GM18858 (cell line): Measurements from ENCODE around the gene CDKAL1.
"Not testable (repeated sequence)": the region's sequence is repeated elsewhere in the genome, so short reads cannot be mapped to it uniquely, and the experiment has no call there.

ENCODE experiments used
- ATAC-seq: cut with Tn5 transposase; IDR thresholded peaks from one replicate; pipeline ENCODE4 v1.9.1; 2021; ENCODE audit not compliant: unreplicated experiment

The CDKAL1 gene

DNA sequence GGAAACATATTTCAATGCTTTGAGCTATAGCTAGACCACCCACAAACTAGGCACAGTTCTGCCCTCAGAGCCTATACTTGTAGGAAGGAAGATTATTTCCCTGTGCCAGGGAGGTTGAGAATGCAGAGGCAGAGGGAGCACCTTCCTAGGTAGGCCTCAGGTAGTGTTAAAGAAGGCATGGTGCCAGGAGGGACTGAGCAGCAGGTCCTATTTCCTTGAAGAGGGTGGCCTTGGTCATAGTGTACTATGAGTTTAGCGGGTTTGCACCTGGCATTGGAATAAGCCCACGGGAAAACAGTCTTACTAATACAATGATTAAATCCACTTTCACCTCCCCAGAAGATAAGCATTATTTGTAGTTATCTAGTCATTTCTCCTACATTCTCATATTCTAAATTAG is 375.4 kb downstream of the CDKAL1 start:
- no peak for ATAC-seq

- no peak for ATAC-seq
These were observed 377.5 kb downstream of the CDKAL1 start for GRCh38 chr6:20911712-20912111.

GRCh38 chr6:20915156-20915555 is 380.9 kb downstream of the CDKAL1 start:
- no peak for ATAC-seq

GRCh38 chr6:20915626-20916025 is 381.4 kb downstream of the CDKAL1 start:
- ATAC-seq: no peak

GRCh38 chr6:20916086-20916485 is 381.8 kb downstream of the CDKAL1 start:
- no peak for ATAC-seq

- ATAC-seq: peak; percentile 55
These were observed 384.6 kb downstream of the CDKAL1 start for GRCh38 chr6:20918868-20919267.

GRCh38 chr6:20919677-20920385 is 385.6 kb downstream of the CDKAL1 start:
- peak; percentile 79 for ATAC-seq

DNA sequence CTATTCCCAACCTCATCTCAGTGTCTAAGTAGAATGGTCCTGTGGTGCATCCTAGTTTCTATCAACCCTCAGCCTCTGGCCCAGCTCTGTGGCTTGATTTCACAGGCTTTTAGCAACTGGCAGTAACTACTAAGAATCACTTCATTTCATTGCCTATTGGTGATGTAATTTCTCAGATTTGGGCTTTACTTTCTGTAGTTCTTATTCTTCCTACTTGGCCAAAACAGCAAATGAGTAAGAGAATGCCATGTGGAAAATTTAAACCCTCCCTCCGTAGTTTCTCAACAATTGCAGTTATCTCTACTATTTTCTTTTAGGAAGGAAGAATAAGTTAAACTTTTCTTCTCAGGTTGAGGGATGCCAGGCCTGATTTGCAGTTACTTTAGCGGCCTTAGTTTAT is 387.3 kb downstream of the CDKAL1 start:
- ATAC-seq: no peak

GRCh38 chr6:20922743-20923142 is 388.5 kb downstream of the CDKAL1 start:
- ATAC-seq: no peak

DNA sequence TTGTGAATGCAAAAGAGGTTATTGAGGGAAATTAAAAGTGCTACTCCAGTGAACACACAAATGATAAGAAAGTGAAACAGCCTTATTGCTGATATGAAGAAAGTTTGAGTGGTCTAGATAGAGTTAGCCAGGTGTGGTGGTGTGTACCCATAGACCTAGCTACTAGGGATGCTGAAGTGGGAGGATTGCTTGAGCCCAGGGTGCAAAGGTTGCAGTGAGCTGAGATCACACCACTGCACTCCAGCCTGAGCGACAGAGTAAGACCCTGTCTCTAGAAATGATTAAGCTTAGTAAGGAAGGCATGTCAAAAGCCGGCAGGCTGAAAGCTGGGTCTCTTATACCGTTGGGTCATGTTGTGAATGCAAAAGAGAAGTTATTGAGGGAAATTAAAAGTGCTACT is 389.8 kb downstream of the CDKAL1 start:
- ATAC-seq: not testable (repeated sequence)

DNA sequence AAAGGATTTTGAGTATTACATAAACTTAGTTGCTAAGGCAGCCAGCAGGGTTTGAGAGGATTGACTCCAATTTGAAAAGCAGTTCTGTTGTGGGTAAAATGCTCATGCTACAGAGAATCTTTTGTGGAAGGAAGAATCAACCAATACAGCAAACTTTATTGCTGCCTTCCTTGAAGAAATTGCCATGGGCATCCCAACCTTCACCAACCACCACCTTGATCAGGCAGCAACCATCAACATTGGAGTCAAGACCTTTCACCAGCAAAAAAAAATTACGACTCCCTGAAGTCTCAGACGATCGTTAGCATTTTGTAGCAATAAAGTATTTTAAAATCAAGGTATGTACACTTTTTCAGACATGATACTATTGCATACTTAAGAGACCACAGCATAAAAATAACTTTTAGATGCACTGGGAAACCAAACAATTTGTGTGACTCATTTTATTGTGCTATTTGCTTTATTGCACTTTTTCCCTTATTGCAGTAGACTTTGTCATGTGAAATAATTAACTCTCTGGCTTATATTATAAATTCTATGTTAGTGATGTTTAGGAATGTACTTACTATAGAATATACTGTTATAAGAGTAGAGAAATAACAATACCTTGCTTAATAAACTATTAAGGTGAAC is 390.8 kb downstream of the CDKAL1 start:
- ATAC-seq: no peak

- no peak for ATAC-seq
These were observed 393.0 kb downstream of the CDKAL1 start for GRCh38 chr6:20927130-20927860.

GRCh38 chr6:20929283-20929682 is 395.0 kb downstream of the CDKAL1 start:
- no peak for ATAC-seq

DNA sequence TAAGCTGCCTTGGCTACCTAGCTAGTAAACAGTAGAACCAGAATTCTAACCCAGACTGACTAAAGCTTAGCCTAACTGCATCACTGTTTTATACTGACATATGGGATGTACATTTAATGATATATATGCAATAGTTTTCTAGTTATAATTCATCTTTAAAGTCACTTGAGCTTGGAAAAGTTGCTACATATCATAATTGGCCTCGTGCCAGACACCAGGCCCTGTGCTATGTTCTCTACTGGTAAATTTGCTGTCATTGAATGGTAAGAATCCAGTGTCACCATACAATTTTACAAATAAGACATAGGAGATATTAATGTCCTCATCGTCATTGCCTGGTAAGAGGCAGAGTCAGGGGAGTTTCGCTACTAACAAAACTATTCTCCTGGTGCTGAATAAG is 396.8 kb downstream of the CDKAL1 start:
- ATAC-seq: no peak

GRCh38 chr6:20931772-20932171 is 397.5 kb downstream of the CDKAL1 start:
- ATAC-seq: no peak

DNA sequence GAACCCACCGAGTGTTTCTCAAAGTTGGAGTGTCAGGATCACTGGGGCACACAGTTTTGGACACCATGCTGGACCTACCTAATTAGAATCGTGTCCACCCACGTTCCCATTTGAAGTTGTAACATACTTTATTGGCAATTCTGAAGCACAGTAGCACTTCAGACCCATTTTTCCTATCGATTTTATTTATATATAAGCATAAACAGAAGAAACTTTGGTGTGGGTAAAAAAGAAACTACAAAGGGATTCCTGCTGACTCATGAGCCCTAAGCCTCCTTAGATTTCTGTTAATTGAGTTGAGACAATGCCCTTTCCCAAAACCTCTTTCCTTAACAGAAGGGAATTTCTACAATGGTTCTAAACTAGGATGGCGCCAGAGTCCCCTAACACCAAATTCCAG is 398.0 kb downstream of the CDKAL1 start:
- no peak for ATAC-seq

GRCh38 chr6:20933057-20933788 is 399.0 kb downstream of the CDKAL1 start:
- ATAC-seq: no peak

DNA sequence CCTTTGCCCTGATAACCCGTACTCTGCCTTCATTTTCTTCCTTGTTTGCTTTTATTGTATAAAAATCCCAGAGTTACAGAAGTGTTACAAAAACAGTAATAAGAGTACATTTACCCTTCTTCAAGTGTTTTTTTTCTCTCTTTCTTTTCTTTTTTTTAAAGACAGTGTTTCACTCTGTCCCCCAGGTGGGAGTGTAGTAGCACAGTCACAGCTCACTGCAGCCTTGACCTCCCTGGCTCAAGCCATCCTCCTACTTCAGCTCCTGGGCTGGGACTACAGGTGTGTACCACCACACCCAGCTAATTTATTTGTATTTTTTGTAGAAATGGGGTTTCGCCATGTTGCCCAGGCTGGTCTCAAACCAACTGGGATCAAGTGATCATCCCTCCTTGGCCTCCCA is 402.7 kb downstream of the CDKAL1 start:
- ATAC-seq: no peak

DNA sequence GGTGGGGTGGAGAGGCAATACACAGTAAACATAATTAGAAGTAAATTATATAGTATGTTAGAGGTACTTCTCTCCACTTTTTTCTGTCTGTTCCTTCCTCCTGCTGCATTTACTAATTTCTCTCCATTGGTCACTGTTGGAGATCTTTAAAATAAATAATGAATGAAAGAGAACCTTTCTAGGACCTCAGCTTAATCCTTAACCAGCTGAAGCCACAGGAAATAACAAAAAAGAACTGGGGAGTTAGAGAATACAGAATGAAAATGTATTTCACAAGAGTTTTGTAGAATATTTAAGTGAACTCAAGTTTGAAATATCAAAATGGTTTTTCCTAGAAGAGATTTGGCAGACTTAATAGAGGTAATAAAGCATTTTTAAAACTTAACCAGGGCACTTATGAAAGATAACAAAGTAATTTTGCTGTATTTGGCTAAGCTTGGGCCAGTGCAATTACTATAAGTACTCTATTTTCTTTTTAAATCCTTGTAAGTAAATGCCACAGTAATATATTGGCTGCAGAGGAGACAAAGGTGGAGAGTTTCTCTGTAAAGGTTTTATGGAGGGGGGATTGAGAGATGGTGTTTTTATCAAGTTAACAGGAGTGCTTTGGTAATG is 405.0 kb downstream of the CDKAL1 start:
- no peak for ATAC-seq

DNA sequence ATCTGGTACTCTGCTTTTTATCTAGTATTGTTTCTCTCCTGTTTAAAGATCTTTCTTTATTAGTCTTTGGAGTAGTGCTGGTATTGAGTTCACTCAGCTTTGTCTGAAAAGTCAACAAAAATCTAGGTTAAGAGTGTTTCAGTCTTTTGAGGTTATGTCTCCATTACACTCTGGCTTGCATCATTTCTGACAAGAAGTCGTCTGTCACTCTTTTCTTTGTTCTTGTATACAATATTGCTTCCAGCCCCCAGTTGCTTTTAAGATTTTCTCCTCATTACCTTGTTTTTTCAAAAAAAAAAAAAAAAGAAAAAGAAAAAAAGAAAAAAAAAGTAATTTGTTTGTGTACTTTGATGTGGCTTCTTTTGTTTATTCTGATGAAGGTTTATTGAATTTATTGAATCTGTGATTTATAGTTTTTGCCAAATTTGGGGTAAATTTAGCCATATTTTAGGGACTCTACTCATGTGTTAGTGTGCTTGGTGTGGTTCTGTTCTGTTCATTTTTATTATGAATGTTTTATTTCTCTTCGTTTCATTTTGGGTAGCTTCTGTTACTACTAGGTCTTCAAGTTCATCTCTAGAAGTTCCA is 408.9 kb downstream of the CDKAL1 start:
- no peak for ATAC-seq

DNA sequence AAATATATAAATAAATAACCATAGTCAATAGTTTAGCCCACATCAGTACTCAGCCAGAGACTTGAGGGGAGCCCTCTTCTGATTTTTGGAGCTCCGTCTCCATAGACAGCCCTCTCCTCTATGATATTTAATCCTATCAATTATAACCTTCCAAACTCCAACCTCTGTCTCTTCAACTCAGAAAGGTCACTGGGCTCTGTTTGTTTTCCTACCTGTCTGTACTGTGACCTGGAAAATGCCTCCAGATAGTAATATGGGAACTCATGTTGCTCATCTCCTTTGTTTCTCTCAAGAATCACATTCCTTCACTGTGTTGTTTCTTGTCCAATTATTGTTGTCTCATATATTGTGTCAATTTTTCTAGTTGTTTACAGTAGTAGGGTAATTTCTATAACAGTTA is 409.7 kb downstream of the CDKAL1 start:
- ATAC-seq: no peak
